Prostate gland (tissue), 2 donors: ENCODE data around the gene PTCD1. TPM values are rescaled to one million over a fixed set of nuclear protein-coding genes. Genes with fewer than 3 reads are reported as not detected.

ENCODE experiments used
- DNase-seq: peaks from one replicate; pipeline ENCODE4 v3.0.0-alpha.2; 2019; ENCODE audit warnings: low spot score
- H3K27ac ChIP-seq, 2 donors: fragments of 200-600 bp; sonication (generic); 2 replicates each; pipeline ENCODE4 v1.5.1; 2017 to 2019
- H3K27me3 ChIP-seq: fragments of 200-600 bp; sonication (generic); replicated peaks from 2 replicates; pipeline ENCODE4 v1.5.1; 2019; ENCODE audit not compliant: insufficient read depth
- H3K36me3 ChIP-seq, 2 donors: fragments of 200-600 bp; sonication (generic); 1 replicate in 1 of 2; 2 replicates in 1 of 2; pipeline versions ENCODE4 v1.5.1 to v1.8.1; 2017 to 2019
- H3K4me1 ChIP-seq: fragments of 200-600 bp; sonication (generic); replicated peaks from 2 replicates; pipeline ENCODE4 v1.5.1; 2019
- H3K4me3 ChIP-seq, 2 donors: fragments of 200-600 bp; sonication (generic); 2 replicates each; pipeline ENCODE4 v1.5.1; 2017 to 2019
- H3K9me3 ChIP-seq: fragments of 200-600 bp; sonication (generic); 2 replicates; pipeline ENCODE4 v1.5.1; 2017
- CTCF ChIP-seq, 4 experiments: fragments of 200-600 bp in 2 of 4; fragments of 450-650 bp in 2 of 4; sonication (generic) in 2 of 4; IDR thresholded peaks; 1 replicate in 3 of 4; 2 replicates in 1 of 4; pipeline ENCODE4 v1.5.1; 2016 to 2019; ENCODE audit warnings: antibody characterized with exemption in 4 of 4, mild to moderate bottlenecking in 2 of 4, moderate library complexity in 2 of 4
- POLR2A ChIP-seq: fragments of 450-650 bp; IDR thresholded peaks from one replicate; pipeline ENCODE4 v1.6.1; 2016; ENCODE audit warnings: antibody characterized with exemption, mild to moderate bottlenecking
- POLR2AphosphoS5 ChIP-seq: sonication (generic); formaldehyde crosslinking; IDR thresholded peaks from one replicate; pipeline ENCODE4 v1.6.1; 2017; ENCODE audit warnings: antibody characterized with exemption
- WGBS: methylation state at CpG from one replicate; pipeline ENCODE4 v1.1.5; 2018; 5-methylcytosine and 5-hydroxymethylcytosine counted together
- intact Hi-C: fragments of 100-400 bp; cut with DNase I; formaldehyde crosslinking; loops from one replicate; pipeline ENCODE4 v1.14.2; 2022
- total RNA-seq, 2 donors: library from RNA; depleted of rRNA; stranded (reverse); fragments of >200 nt; gene quantifications; one replicate each; pipeline ENCODE4 v1.1.0, GENCODE V29; 2016

Gene PTCD1
- total RNA-seq, 2 donors from 2014 or later, result 9.1 to 11.8 TPM

GRCh38 chr7:99451936-99452335 is 13.3 kb upstream of the PTCD1 start:
- Histone ChIP-seq H3K27ac (no peak overlapping the region), H3K4me1 (peaks cover 3% of the 10 kb centered on the region), H3K4me3 (no peak overlapping the region), H3K27me3 (no peaks in the 10 kb centered on the region), H3K9me3 (no peaks in the 10 kb centered on the region), H3K36me3 (peaks cover 6 to 17% of the 10 kb centered on the region in 2 donors)
- intact Hi-C loops, result no loop called here
- no peak for TF ChIP-seq CTCF (IDR thresholded peaks at IDR 0.05)
- TF ChIP-seq POLR2AphosphoS5, result no peak
- DNase-seq, result no peak
- 75% methylated on average over 6 of the region's 8 CpGs for WGBS

- intact Hi-C loops, result no loop called here
- WGBS, result 98% methylated on average over 4 of the region's 5 CpGs
- Histone ChIP-seq H3K9me3 (no peaks in the 10 kb centered on the region), H3K27ac (no peak overlapping the region), H3K4me1 (peaks cover 3% of the 10 kb centered on the region), H3K36me3 (peaks cover 6 to 7% of the 10 kb centered on the region in 2 donors), H3K4me3 (no peak overlapping the region), H3K27me3 (no peaks in the 10 kb centered on the region)
- TF ChIP-seq POLR2A (no peak), CTCF (IDR thresholded peaks at IDR 0.05) (no peak), POLR2AphosphoS5 (no peak)
- no peak for DNase-seq
Measured at GRCh38 chr7:99449326-99449725, 10.7 kb upstream of the PTCD1 start.

GRCh38 chr7:99448855-99449254 is 10.3 kb upstream of the PTCD1 start:
- TF ChIP-seq CTCF (IDR thresholded peaks at IDR 0.05), result no peak
- TF ChIP-seq POLR2A, result no peak
- TF ChIP-seq POLR2AphosphoS5, result no peak
- Histone ChIP-seq H3K36me3 (peaks cover 6 to 7% of the 10 kb centered on the region in 2 donors), H3K27me3 (no peaks in the 10 kb centered on the region), H3K4me3 (no peak overlapping the region), H3K27ac (no peak overlapping the region), H3K4me1 (peaks cover 3% of the 10 kb centered on the region), H3K9me3 (no peaks in the 10 kb centered on the region)
- intact Hi-C loops, result no loop called here
- WGBS, result 89% methylated on average over 10 of the region's 10 CpGs
- DNase-seq, result no peak

- Histone ChIP-seq H3K36me3 (peaks cover 6 to 7% of the 10 kb centered on the region in 2 donors), H3K27ac (no peak overlapping the region), H3K9me3 (no peaks in the 10 kb centered on the region), H3K4me3 (no peak overlapping the region), H3K4me1 (peaks cover 3% of the 10 kb centered on the region), H3K27me3 (no peaks in the 10 kb centered on the region)
- intact Hi-C loops, result no loop called here
- no peak for DNase-seq
- WGBS, result 87% methylated on average over 10 of the region's 10 CpGs
- TF ChIP-seq CTCF (IDR thresholded peaks at IDR 0.05) (no peak), POLR2A (no peak), POLR2AphosphoS5 (no peak)
Measured at GRCh38 chr7:99447943-99448342, 9.3 kb upstream of the PTCD1 start.

- H3K27me3 ChIP-seq, result no peaks in the 10 kb centered on the region
- no peaks in the 10 kb centered on the region for H3K4me1 ChIP-seq
- H3K4me3 ChIP-seq, result no peak overlapping the region
- intact Hi-C loops, result no loop called here
- H3K9me3 ChIP-seq, result no peaks in the 10 kb centered on the region
- DNase-seq, result no peak
- no peak overlapping the region for H3K27ac ChIP-seq
- TF ChIP-seq POLR2AphosphoS5 (no peak), CTCF (IDR thresholded peaks at IDR 0.05) (no peak), POLR2A (no peak)
- H3K36me3 ChIP-seq, result peaks cover 6 to 7% of the 10 kb centered on the region in 2 donors
- WGBS, result 82% methylated on average over 4 of the region's 4 CpGs
Measured at GRCh38 chr7:99446096-99446495, 7.5 kb upstream of the PTCD1 start.
